ENCODE data around the gene MYO15B.

Gene MYO15B

GRCh38 chr17:75641343-75641742 is 53.7 kb downstream of the MYO15B start:
- DNase-seq: no peak

- no peak for DNase-seq
Measured at GRCh38 chr17:75642182-75642783, 54.7 kb downstream of the MYO15B start.

- DNase-seq: no peak
Measured at GRCh38 chr17:75642784-75643642, 55.4 kb downstream of the MYO15B start.

- DNase-seq: no peak
Measured at GRCh38 chr17:75643643-75644017, 56.0 kb downstream of the MYO15B start.

GRCh38 chr17:75645501-75645888 is 57.9 kb downstream of the MYO15B start:
- DNase-seq: no peak

GRCh38 chr17:75645889-75646637 is 58.5 kb downstream of the MYO15B start:
- no peak for DNase-seq

- DNase-seq: no peak
Measured at GRCh38 chr17:75646638-75646992, 59.0 kb downstream of the MYO15B start.

GRCh38 chr17:75647061-75647460 is 59.5 kb downstream of the MYO15B start:
- no peak for DNase-seq

- no peak for DNase-seq
Measured at GRCh38 chr17:75647921-75648320, 60.3 kb downstream of the MYO15B start.

- DNase-seq: no peak
Measured at GRCh38 chr17:75649687-75650086, 62.1 kb downstream of the MYO15B start.

- no peak for DNase-seq
Measured at GRCh38 chr17:75650874-75651273, 63.3 kb downstream of the MYO15B start.

- no peak for DNase-seq
Measured at GRCh38 chr17:75652341-75652740, 64.7 kb downstream of the MYO15B start.

- DNase-seq: peak; percentile 65
Measured at GRCh38 chr17:75652934-75653549, 65.4 kb downstream of the MYO15B start.

GRCh38 chr17:75654176-75654575 is 66.6 kb downstream of the MYO15B start:
- DNase-seq: no peak

- DNase-seq: no peak
Measured at GRCh38 chr17:75658237-75658636, 70.6 kb downstream of the MYO15B start.

- no peak for DNase-seq
Measured at GRCh38 chr17:75661531-75661930, 73.9 kb downstream of the MYO15B start.

- no peak for DNase-seq
Measured at GRCh38 chr17:75662511-75662910, 74.9 kb downstream of the MYO15B start.

GRCh38 chr17:75664099-75664549 is 76.5 kb downstream of the MYO15B start:
- no peak for DNase-seq

- DNase-seq: no peak
Measured at GRCh38 chr17:75665981-75666380, 78.4 kb downstream of the MYO15B start.

- peak; percentile 98 for DNase-seq
Measured at GRCh38 chr17:75666959-75667790, 79.6 kb downstream of the MYO15B start, which contains the start of the genes RECQL5 and SAP30BP. Gene RECQL5 (minus strand): TSS chr17:75667154. CDS start chr17:75666557, 597 bp downstream. Gene SAP30BP (plus strand): TSS chr17:75667338. CDS start chr17:75667373, 35 bp downstream.

GRCh38 chr17:75667825-75668224 is 80.2 kb downstream of the MYO15B start:
- DNase-seq: no peak

- DNase-seq: no peak
Measured at GRCh38 chr17:75668489-75668888, 80.9 kb downstream of the MYO15B start.
